ENCODE measurements around the gene ZNF57. TPM values are rescaled to one million over a fixed set of nuclear protein-coding genes. Genes with fewer than 3 reads are reported as not detected.
A peak's percentile ranks its signal among the peaks of the same experiment; 100 is the strongest.

Gene ZNF57
- total and polyA plus RNA-seq, 2 of the 13 experiments (the other 11 are each of a cell fraction or from before 2014, with no cell fraction given) = 6.6 to 17.5 TPM

DNA sequence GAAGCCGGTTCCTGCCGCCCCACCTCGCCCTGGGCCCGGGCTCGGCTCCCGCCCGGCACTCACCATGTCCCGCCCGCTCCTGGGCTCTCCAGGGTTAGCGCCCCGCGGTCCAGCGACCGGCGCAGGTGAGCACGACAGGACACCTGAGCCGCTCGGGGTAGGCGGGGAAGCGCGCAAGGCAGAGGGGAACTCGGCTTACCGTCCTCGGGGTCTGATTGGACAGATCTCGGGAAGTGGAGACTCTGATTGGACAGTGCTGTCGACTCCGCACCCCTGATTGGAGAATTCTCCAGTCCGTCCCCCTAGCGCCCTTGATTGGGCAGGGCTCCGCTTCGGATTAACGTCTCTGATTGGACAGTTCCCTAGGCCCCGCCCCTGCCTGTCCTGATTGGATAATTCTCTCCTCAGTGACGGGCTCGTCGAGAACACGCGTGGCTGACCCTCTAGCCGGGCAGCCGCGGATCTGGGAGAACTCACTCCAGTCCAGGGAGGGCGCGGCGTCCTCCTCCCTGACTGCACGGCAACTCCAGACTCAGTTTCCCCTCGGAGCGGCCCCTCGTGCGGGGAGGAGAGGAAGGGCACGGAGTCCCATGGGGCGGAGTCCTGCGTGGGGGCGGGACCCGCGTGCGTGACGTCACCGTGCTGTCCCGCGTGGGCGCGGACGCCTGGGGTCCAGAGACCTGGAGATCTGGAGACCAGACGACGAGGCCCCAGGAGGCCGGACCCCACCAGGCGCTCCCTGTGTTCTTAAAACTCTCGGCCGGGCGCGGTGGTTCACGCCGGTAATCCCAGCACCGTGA is 44.2 kb downstream of the ZNF57 start, which contains the start of gene ZNF77 (continued):
- peak; percentile 46; the same call in 1 of the 2 replicates for TF ChIP-seq FOSL2 (CRISPR knock-in tag; IDR thresholded peaks at IDR 0.05)
- TF ChIP-seq TBX3 (IDR thresholded peaks at IDR 0.05; ENCODE audit: borderline replicate concordance) = no peak
- no peak for TF ChIP-seq STAT5B (CRISPR knock-in tag; IDR thresholded peaks at IDR 0.05)
- TF ChIP-seq RBFOX2 (IDR thresholded peaks at IDR 0.05; ENCODE audit: low read depth, low read length) = peak; percentile 86
- TF ChIP-seq GABPB1 (CRISPR knock-in tag; IDR thresholded peaks at IDR 0.05) = peak; percentile 69
- no peak for TF ChIP-seq TEAD2 (CRISPR knock-in tag; IDR thresholded peaks at IDR 0.05)
- TF ChIP-seq GPN1 (CRISPR knock-in tag; IDR thresholded peaks at IDR 0.05; ENCODE audit: borderline replicate concordance) = peak; percentile 49; the same call in 1 of the 2 replicates
- TF ChIP-seq, protein P1, sequence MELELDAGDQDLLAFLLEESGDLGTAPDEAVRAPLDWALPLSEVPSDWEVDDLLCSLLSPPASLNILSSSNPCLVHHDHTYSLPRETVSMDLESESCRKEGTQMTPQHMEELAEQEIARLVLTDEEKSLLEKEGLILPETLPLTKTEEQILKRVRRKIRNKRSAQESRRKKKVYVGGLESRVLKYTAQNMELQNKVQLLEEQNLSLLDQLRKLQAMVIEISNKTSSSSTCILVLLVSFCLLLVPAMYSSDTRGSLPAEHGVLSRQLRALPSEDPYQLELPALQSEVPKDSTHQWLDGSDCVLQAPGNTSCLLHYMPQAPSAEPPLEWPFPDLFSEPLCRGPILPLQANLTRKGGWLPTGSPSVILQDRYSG (CRISPR knock-in tag; IDR thresholded peaks at IDR 0.05) = no peak
- TF ChIP-seq RXRA (CRISPR knock-in tag; IDR thresholded peaks at IDR 0.05) = peak; percentile 63; the same call in 1 of the 2 replicates
- TF ChIP-seq NFYB (CRISPR knock-in tag; IDR thresholded peaks at IDR 0.05) = peak; percentile 99
- peak; percentile 62; the same call in 1 of the 2 replicates for TF ChIP-seq KMT2B (CRISPR knock-in tag; IDR thresholded peaks at IDR 0.05)
- TF ChIP-seq PRMT3 (CRISPR knock-in tag; IDR thresholded peaks at IDR 0.05; ENCODE audit: borderline replicate concordance, low read depth) = no peak
- TF ChIP-seq, protein P2, sequence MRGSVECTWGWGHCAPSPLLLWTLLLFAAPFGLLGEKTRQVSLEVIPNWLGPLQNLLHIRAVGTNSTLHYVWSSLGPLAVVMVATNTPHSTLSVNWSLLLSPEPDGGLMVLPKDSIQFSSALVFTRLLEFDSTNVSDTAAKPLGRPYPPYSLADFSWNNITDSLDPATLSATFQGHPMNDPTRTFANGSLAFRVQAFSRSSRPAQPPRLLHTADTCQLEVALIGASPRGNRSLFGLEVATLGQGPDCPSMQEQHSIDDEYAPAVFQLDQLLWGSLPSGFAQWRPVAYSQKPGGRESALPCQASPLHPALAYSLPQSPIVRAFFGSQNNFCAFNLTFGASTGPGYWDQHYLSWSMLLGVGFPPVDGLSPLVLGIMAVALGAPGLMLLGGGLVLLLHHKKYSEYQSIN (CRISPR knock-in tag; IDR thresholded peaks at IDR 0.05; ENCODE audit: borderline replicate concordance) = no peak
- TF ChIP-seq SPEN (CRISPR knock-in tag; IDR thresholded peaks at IDR 0.05; ENCODE audit: low read depth) = peak; percentile 45
- peak; percentile 28; the same call in 1 of the 2 replicates for TF ChIP-seq ZNF12 (CRISPR knock-in tag; IDR thresholded peaks at IDR 0.05)
- TF ChIP-seq, protein P3, sequence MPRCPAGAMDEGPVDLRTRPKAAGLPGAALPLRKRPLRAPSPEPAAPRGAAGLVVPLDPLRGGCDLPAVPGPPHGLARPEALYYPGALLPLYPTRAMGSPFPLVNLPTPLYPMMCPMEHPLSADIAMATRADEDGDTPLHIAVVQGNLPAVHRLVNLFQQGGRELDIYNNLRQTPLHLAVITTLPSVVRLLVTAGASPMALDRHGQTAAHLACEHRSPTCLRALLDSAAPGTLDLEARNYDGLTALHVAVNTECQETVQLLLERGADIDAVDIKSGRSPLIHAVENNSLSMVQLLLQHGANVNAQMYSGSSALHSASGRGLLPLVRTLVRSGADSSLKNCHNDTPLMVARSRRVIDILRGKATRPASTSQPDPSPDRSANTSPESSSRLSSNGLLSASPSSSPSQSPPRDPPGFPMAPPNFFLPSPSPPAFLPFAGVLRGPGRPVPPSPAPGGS (CRISPR knock-in tag; IDR thresholded peaks at IDR 0.05) = no peak
- TF ChIP-seq, protein P4, sequence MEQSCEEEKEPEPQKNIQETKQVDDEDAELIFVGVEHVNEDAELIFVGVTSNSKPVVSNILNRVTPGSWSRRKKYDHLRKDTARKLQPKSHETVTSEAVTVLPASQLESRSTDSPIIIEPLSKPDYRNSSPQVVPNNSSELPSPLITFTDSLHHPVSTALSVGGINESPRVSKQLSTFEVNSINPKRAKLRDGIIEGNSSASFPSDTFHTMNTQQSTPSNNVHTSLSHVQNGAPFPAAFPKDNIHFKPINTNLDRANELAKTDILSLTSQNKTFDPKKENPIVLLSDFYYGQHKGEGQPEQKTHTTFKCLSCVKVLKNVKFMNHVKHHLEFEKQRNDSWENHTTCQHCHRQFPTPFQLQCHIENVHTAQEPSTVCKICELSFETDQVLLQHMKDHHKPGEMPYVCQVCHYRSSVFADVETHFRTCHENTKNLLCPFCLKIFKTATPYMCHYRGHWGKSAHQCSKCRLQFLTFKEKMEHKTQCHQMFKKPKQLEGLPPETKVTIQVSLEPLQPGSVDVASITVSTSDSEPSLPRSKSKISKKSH (CRISPR knock-in tag; IDR thresholded peaks at IDR 0.05; ENCODE audit: borderline replicate concordance) = no peak
- TF ChIP-seq AKAP8 (CRISPR knock-in tag; IDR thresholded peaks at IDR 0.05) = peak; percentile 81
- TF ChIP-seq DR1 (CRISPR knock-in tag; IDR thresholded peaks at IDR 0.05) = 0 out of 2 replicates have a peak, but pooled peaks have one; percentile 42
- no peak; the same call in 1 of the 2 replicates for TF ChIP-seq HNF4A (CRISPR knock-in tag; IDR thresholded peaks at IDR 0.05)
- TF ChIP-seq ZNF431 (CRISPR knock-in tag; IDR thresholded peaks at IDR 0.05; ENCODE audit: borderline replicate concordance, low read depth) = no peak
- TF ChIP-seq KAT7 (CRISPR knock-in tag; IDR thresholded peaks at IDR 0.05; ENCODE audit: borderline replicate concordance) = peak; percentile 73; the same call in 1 of the 2 replicates
- TF ChIP-seq RELA (CRISPR knock-in tag; IDR thresholded peaks at IDR 0.05) = no peak
- TF ChIP-seq ESRRA (CRISPR knock-in tag; IDR thresholded peaks at IDR 0.05; ENCODE audit: low read depth) = 0 out of 2 replicates have a peak, but pooled peaks have one; percentile 16
- peak; percentile 74 for TF ChIP-seq ZBTB7B (CRISPR knock-in tag; IDR thresholded peaks at IDR 0.05)
- no peak for TF ChIP-seq NBN (conservative IDR thresholded peaks at IDR 0.05)
